ENCODE results near the gene GIMAP1.

Gene GIMAP1

DNA sequence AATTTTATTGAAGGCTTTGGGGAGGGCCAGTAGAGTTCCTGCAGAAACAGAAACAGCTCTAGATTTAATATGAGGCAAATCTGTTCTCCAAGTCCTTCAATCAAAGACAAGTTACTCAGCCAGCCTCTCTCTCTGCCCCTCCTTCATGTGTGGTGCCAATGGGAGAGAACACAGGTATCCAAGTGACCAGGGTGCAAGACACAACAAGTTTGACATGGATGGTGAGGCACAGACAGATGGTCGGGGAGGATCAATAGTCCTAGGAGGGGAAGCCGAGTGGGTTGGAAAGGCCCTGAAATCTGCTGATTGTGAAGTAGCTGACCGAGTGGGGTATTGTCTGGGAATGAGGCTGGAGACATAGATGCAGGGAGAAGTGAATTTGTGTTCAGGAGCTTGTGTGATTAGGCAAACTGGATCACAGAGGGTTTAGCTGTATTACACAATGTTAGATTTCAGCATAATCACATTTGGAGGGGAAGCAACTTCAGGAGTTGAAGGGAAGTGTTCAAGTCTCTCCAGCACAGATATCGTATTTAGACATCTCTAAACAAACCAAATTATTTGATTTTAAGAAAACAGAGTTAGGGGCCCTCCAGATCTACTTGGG, 1.5 kb downstream of the GIMAP1 start:
- TF ChIP-seq, protein P1, sequence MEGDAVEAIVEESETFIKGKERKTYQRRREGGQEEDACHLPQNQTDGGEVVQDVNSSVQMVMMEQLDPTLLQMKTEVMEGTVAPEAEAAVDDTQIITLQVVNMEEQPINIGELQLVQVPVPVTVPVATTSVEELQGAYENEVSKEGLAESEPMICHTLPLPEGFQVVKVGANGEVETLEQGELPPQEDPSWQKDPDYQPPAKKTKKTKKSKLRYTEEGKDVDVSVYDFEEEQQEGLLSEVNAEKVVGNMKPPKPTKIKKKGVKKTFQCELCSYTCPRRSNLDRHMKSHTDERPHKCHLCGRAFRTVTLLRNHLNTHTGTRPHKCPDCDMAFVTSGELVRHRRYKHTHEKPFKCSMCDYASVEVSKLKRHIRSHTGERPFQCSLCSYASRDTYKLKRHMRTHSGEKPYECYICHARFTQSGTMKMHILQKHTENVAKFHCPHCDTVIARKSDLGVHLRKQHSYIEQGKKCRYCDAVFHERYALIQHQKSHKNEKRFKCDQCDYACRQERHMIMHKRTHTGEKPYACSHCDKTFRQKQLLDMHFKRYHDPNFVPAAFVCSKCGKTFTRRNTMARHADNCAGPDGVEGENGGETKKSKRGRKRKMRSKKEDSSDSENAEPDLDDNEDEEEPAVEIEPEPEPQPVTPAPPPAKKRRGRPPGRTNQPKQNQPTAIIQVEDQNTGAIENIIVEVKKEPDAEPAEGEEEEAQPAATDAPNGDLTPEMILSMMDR (IDR thresholded peaks at IDR 0.05): no peak
- TF ChIP-seq ZFX (IDR thresholded peaks at IDR 0.05; ENCODE audit: borderline replicate concordance): no peak
- no peak overlapping the region for H3K27ac ChIP-seq

DNA sequence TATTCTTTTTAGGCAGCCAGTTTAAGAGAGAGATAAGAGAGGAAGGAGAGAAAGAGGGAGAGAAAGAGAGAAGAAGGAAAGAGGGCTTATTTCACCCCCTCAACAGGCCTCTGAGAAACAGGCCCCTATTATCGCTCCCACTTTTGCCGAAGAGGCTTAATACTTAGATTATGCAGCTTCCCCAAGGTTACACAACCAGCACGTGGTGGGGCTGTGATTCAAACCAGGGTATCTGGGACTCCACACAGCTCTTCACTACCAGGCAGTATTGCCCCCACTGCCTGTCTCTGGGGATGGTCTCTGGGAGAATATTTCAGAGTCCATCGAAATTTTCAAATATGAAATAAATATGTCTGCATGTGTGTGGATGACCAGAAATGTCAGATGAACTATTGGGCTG, 3.0 kb downstream of the GIMAP1 start:
- no peak for TF ChIP-seq ZFX (IDR thresholded peaks at IDR 0.05; ENCODE audit: borderline replicate concordance)
- TF ChIP-seq, protein P1 (IDR thresholded peaks at IDR 0.05): no peak

DNA sequence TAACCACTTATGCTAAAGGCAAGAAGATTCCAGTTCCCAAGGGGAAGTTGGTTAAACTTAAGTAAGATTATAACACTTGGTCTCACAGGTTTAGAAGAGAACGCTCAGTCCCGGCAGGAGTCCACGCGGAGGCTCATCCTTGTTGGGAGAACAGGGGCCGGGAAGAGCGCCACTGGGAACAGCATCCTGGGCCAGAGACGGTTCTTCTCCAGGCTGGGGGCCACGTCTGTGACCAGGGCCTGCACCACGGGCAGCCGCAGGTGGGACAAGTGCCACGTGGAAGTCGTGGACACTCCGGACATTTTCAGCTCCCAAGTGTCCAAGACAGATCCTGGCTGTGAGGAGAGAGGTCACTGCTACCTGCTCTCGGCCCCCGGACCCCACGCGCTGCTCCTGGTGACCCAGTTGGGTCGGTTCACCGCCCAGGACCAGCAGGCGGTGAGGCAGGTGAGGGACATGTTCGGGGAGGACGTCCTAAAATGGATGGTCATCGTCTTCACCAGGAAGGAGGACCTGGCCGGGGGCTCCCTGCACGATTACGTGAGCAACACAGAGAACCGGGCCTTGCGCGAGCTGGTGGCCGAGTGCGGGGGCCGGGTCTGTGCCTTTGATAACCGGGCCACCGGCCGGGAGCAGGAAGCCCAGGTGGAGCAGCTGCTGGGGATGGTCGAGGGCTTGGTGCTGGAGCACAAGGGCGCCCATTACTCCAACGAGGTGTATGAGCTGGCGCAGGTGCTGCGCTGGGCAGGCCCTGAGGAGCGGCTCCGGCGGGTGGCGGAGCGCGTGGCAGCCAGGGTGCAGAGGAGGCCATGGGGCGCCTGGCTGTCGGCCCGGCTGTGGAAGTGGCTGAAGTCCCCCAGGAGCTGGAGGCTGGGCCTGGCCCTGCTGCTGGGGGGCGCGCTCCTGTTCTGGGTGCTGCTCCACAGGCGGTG, 3.8 kb downstream of the GIMAP1 start:
- no peak overlapping the region for H3K27ac ChIP-seq
- no peak for TF ChIP-seq ZFX (IDR thresholded peaks at IDR 0.05; ENCODE audit: borderline replicate concordance)
- TF ChIP-seq, protein P1 (IDR thresholded peaks at IDR 0.05): no peak

More for the DNA sequence above, 3.0 kb downstream of the GIMAP1 start:
- H3K27ac ChIP-seq: no peak overlapping the region

DNA sequence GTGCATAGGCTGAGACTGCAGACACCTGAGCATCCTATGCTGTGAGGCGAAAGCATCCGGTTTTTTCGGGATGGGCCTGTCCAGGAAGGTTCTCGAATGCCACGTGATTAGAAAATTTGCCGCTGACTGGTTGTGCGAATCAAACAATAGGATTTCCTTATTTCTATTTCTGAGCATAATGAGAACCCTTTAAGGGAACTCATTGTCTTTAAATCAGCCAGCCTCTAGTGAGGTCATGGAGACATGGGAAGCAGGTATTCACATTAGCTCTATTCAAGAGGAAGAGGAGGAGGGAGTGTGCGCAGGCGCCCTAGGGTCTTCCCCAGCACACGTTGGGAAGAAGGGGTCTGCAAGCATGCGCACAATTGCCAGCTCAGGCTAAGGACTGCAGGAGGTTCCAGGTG, 5.6 kb downstream of the GIMAP1 start:
- TF ChIP-seq ZFX (IDR thresholded peaks at IDR 0.05; ENCODE audit: borderline replicate concordance): no peak
- TF ChIP-seq, protein P1 (IDR thresholded peaks at IDR 0.05): no peak

DNA sequence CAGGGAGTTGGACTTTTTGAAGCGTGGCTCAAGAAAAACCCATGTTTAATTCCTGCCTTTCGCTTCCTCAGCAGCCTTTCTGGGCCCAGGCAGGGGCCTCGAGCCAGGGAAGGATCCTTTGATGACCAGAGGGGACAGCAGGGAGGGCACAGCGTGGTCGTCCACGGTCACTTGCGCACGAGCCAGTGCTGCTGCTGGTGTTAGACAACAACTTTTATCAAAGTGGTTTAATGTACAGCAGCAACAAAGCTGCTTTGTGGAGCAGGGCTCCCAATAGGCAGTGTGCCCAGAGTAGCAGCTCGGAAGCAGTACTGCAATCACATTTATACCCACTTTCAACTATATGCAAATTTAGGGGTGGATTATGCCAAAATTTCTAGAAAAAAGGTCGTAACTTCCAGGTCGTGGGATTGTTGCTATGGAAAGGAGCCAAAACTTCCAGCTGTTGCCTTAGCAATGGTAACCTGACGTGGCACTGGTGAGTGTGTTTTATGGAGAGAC, 6.1 kb downstream of the GIMAP1 start:
- no peak overlapping the region for H3K27ac ChIP-seq
- no peak for TF ChIP-seq ZFX (IDR thresholded peaks at IDR 0.05; ENCODE audit: borderline replicate concordance)
- TF ChIP-seq, protein P1 (IDR thresholded peaks at IDR 0.05): no peak

More for the DNA sequence above, 5.6 kb downstream of the GIMAP1 start:
- H3K27ac ChIP-seq: no peak overlapping the region

DNA sequence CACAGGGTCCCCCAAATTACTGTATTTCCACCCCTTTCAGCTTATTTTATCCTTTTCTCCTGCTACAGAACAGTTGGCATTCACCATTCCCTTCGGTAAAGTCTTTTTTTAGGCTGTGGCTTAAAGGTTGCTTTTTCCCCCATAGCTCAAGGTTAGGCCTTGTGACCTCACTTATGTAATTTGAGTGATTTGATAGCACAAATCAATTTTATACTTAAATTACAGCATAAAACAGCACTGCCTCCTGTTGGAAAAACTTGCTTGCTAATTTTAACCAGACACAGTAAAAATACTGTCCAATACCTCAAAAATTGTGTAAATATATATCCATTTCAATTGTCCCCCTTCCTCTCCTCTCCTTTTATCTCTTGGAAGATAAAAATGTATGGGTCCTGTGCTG, 7.1 kb downstream of the GIMAP1 start:
- TF ChIP-seq, protein P1 (IDR thresholded peaks at IDR 0.05): no peak
- no peak for TF ChIP-seq ZFX (IDR thresholded peaks at IDR 0.05; ENCODE audit: borderline replicate concordance)
- no peak overlapping the region for H3K27ac ChIP-seq

DNA sequence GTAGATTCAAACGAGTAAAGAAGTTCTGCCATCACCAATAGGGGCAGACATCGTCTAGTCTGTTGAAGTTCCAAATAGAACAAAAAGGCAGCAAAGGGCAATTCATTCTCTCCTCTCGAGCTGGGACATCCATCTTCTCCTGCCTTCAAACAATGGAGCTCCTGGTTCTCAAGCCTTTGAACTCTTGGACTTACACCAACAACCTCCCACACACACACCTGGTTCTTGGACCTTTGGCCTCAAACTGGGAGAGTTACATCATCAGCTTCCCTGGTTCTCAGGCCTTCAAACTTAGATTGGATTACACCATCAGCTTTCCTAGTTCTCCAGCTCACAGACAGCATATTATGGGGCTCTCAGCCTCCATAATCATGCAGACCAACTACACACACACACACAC, 11.0 kb downstream of the GIMAP1 start:
- no peak overlapping the region for H3K27ac ChIP-seq
- no peak for TF ChIP-seq ZFX (IDR thresholded peaks at IDR 0.05; ENCODE audit: borderline replicate concordance)
- TF ChIP-seq, protein P1 (IDR thresholded peaks at IDR 0.05): no peak
